B cell (primary cell): ENCODE results near the gene TMEM43. TPM values are rescaled to one million over a fixed set of nuclear protein-coding genes. Genes with fewer than 3 reads are reported as not detected.

Experiments used
- ATAC-seq: fragments of 200-7000 bp; cut with Tn5 transposase; one replicate; pipeline ENCODE4 v1.10.0; 2021; ENCODE audit warnings: low read depth, mild to moderate bottlenecking, moderate number of reproducible peaks, moderate library complexity
- CTCF ChIA-PET: fragments of 350-600 bp; sonication (Branson Sonifier 250); formaldehyde crosslinking; loops from one replicate; lab custom pipeline; 2021; ENCODE audit warnings: antibody characterized with exemption, inconsistent platforms; lab: Charles Lee
- POLR2A ChIA-PET: fragments of 350-600 bp; sonication (Branson Sonifier 250); formaldehyde crosslinking; loops from one replicate; lab custom pipeline; 2021; ENCODE audit warnings: antibody characterized with exemption; lab: Charles Lee
- DNase-seq: peaks from one replicate; pipeline ENCODE4 v3.0.0; 2013
- H2AFZ ChIP-seq: 2 replicates; pipeline ENCODE4 v1.6.1; 2012; ENCODE audit warnings: mild to moderate bottlenecking, low read depth, low read length; ENCODE audit not compliant: insufficient read depth, poor library complexity, severe bottlenecking
- H3K27ac ChIP-seq, 2 donors: 1 replicate in 1 of 2; 2 replicates in 1 of 2; pipeline ENCODE4 v1.5.1; 2012 to 2013; ENCODE audit warnings: low read length in 2 of 2, mild to moderate bottlenecking in 2 of 2, moderate library complexity in 1 of 2
- H3K27me3 ChIP-seq, 4 experiments: fragments of 200-600 bp in 1 of 4; sonication (generic) in 1 of 4; replicated peaks in 1 of 4; 1 replicate in 2 of 4; 2 replicates in 2 of 4; pipeline versions ENCODE4 v1.6.1 to v1.7.0; 2013 to 2016; ENCODE audit warnings: low read length in 3 of 4, mild to moderate bottlenecking in 2 of 4, mixed read lengths in 1 of 4, moderate library complexity in 1 of 4; ENCODE audit not compliant: insufficient read depth in 4 of 4, control insufficient read depth in 3 of 4; ENCODE audit errors: control extremely low read depth in 1 of 4
- H3K36me3 ChIP-seq, 2 experiments: replicated peaks in 1 of 2; 1 replicate in 1 of 2; 2 replicates in 1 of 2; pipeline versions ENCODE4 v1.6.1 to v1.7.1; 2013; ENCODE audit warnings: low read length in 1 of 2; ENCODE audit not compliant: insufficient read depth in 2 of 2, control insufficient read depth in 1 of 2; ENCODE audit errors: control extremely low read depth in 1 of 2, extremely low read depth in 1 of 2
- H3K4me1 ChIP-seq, 2 donors: fragments of 200-600 bp in 1 of 2; sonication (generic) in 1 of 2; 1 replicate in 1 of 2; 2 replicates in 1 of 2; pipeline versions ENCODE4 v1.5.1 to v1.6.1; 2013 to 2017; ENCODE audit warnings: low read length in 2 of 2; ENCODE audit not compliant: control insufficient read depth in 2 of 2, insufficient read depth in 2 of 2
- H3K4me2 ChIP-seq: replicated peaks from 2 replicates; pipeline ENCODE3; 2012; ENCODE audit warnings: mild to moderate bottlenecking, low read depth, low read length; ENCODE audit not compliant: poor library complexity, severe bottlenecking
- H3K4me3 ChIP-seq, 5 experiments: fragments of 200-600 bp in 1 of 5; sonication (generic) in 1 of 5; 1 replicate in 3 of 5; 2 replicates in 2 of 5; pipeline versions ENCODE4 v1.5.1 to v1.7.0; 2011 to 2016; ENCODE audit warnings: low read length in 4 of 5, mild to moderate bottlenecking in 4 of 5, low read depth in 2 of 5, control low read depth in 1 of 5, moderate library complexity in 1 of 5; ENCODE audit not compliant: insufficient read depth in 1 of 5; ENCODE audit errors: control extremely low read depth in 1 of 5, extremely low read depth in 1 of 5
- H3K79me2 ChIP-seq: fragments of 200-600 bp; sonication (generic); one replicate; pipeline ENCODE4 v1.6.0; 2016; ENCODE audit warnings: low read length; ENCODE audit not compliant: control insufficient read depth, insufficient read depth
- H3K9ac ChIP-seq: fragments of 200-600 bp; sonication (generic); 2 replicates; pipeline ENCODE4 v1.6.1; 2017; ENCODE audit warnings: mild to moderate bottlenecking, low read length, moderate library complexity
- H3K9me3 ChIP-seq, 3 donors: one replicate each; pipeline versions ENCODE4 v1.6.1 to v1.7.1; 2013; ENCODE audit warnings: low read length in 2 of 3; ENCODE audit not compliant: control insufficient read depth in 2 of 3, insufficient read depth in 1 of 3; ENCODE audit errors: control extremely low read depth in 1 of 3
- H4K20me1 ChIP-seq: 2 replicates; pipeline ENCODE4 v1.6.0; 2012; ENCODE audit warnings: mild to moderate bottlenecking, low read length; ENCODE audit not compliant: insufficient read depth, control insufficient read depth, poor library complexity, severe bottlenecking
- H3K27ac Mint-ChIP-seq: one replicate; pipeline ENCODE4 v1.8.0; 2021; ENCODE audit warnings: mixed read lengths
- H3K27me3 Mint-ChIP-seq: one replicate; pipeline ENCODE4 v1.8.0; 2021; ENCODE audit warnings: mixed read lengths
- H3K4me1 Mint-ChIP-seq: one replicate; pipeline ENCODE4 v1.8.0; 2021; ENCODE audit warnings: mixed read lengths
- H3K4me3 Mint-ChIP-seq: one replicate; pipeline ENCODE4 v1.8.0; 2021; ENCODE audit warnings: mixed read lengths
- H3K9me3 Mint-ChIP-seq: one replicate; pipeline ENCODE4 v1.8.0; 2022; ENCODE audit warnings: mixed read lengths; ENCODE audit not compliant: insufficient read depth
- EZH2 ChIP-seq: IDR thresholded peaks from 2 replicates; pipeline ENCODE4 v1.6.1; 2012; ENCODE audit warnings: borderline replicate concordance, low read depth, mild to moderate bottlenecking, moderate library complexity, low read length; ENCODE audit not compliant: insufficient read depth, poor library complexity, severe bottlenecking
- WGBS: methylation state at CpG from one replicate; pipeline ENCODE4 v1.1.5; 2013; ENCODE audit warnings: missing lambda C conversion rate; ENCODE audit not compliant: insufficient coverage; 5-methylcytosine and 5-hydroxymethylcytosine counted together
- intact Hi-C: fragments of 100-400 bp; cut with micrococcal nuclease; formaldehyde crosslinking; loops from one replicate; pipeline ENCODE4 v1.10.0; 2022
- polyA plus RNA-seq: library from polyadenylated mRNA; depleted of rRNA; stranded (reverse); fragments of >200 nt; gene quantifications from 2 replicates; pipeline ENCODE4 v1.2.3, GENCODE V29; 2012
- total RNA-seq, 2 donors: library from RNA; stranded (reverse); fragments of 120-200 nt in 1 of 2; gene quantifications; 1 replicate in 1 of 2; 2 replicates in 1 of 2; pipeline versions ENCODE4 v1.2.3 to v1.2.4, GENCODE V29; 2013 to 2022
- TF ChIP-seq, protein P1 (sequence below): fragments of 200-600 bp; IDR thresholded peaks from one replicate; pipeline ENCODE4 v1.8.0; 2022; ENCODE audit warnings: antibody characterized with exemption, mild to moderate bottlenecking

TMEM43 gene
- total and polyA plus RNA-seq, 2 donors (not counting 1 experiment from before 2014, with no cell fraction given), result 29.5 to 37.6 TPM

DNA sequence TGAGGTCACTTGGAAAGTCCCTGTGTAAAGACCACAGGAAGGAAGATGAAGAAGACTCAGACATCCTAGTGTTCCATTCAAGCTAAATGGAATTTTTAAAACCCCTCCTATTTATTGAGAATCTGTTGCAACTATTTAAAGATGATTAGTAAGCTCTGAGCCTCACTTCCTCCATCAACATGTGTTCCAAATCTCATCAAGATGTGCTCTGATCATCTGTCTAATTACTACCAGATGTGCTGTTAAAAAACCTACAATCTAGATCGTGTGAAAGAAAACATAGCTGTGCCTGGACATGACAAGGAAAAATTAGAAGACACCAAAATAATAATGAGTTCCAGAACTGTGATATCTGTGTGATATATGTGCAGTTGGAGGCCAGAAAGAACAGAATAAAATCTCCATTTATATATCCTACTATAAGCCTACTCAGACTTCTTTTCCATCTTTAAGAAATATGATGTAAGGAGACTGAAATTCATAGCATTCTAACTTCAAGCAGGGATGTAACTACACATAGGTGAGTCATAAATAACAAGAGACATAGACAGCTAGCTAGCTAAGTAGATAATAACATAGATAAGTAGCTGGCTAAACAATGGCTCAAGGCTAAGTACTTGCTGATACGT, 45.8 kb downstream of the TMEM43 start:
- Histone ChIP-seq H4K20me1 (no peaks in the 10 kb centered on the region), H3K79me2 (peaks cover 63% of the 10 kb centered on the region), H3K9ac (no peak overlapping the region), H3K4me2 (no peak overlapping the region), H3K27me3 (no peaks in the 10 kb centered on the region), H3K4me3 (no peak overlapping the region), H2AFZ (no peak overlapping the region), H3K36me3 (peaks cover 0 to 73% of the 10 kb centered on the region in 2 experiments), H3K4me1 (peaks cover 11 to 15% of the 10 kb centered on the region in 2 donors), H3K27ac (no peak overlapping the region), H3K9me3 (no peaks in the 10 kb centered on the region)
- H3K4me3 Mint-ChIP-seq, result no peak overlapping the region
- intact Hi-C loops, result no loop called here
- ATAC-seq, result no peak
- no peaks in the 10 kb centered on the region for H3K27me3 Mint-ChIP-seq
- H3K4me1 Mint-ChIP-seq, result peaks cover 25% of the 10 kb centered on the region
- TF ChIP-seq, protein P1, sequence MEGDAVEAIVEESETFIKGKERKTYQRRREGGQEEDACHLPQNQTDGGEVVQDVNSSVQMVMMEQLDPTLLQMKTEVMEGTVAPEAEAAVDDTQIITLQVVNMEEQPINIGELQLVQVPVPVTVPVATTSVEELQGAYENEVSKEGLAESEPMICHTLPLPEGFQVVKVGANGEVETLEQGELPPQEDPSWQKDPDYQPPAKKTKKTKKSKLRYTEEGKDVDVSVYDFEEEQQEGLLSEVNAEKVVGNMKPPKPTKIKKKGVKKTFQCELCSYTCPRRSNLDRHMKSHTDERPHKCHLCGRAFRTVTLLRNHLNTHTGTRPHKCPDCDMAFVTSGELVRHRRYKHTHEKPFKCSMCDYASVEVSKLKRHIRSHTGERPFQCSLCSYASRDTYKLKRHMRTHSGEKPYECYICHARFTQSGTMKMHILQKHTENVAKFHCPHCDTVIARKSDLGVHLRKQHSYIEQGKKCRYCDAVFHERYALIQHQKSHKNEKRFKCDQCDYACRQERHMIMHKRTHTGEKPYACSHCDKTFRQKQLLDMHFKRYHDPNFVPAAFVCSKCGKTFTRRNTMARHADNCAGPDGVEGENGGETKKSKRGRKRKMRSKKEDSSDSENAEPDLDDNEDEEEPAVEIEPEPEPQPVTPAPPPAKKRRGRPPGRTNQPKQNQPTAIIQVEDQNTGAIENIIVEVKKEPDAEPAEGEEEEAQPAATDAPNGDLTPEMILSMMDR, result no peak
- no peak for TF ChIP-seq EZH2
- no peak overlapping the region for H3K27ac Mint-ChIP-seq
- CTCF ChIA-PET, result interaction anchor here (1.1 kb wide), 1 partner anchor 25 kb away, joined by 3 read pairs; no protein-coding TSS in a partner anchor
- no CpG with 5 or more reads among the region's 2 CpGs for WGBS
- no peaks in the 10 kb centered on the region for H3K9me3 Mint-ChIP-seq
- POLR2A ChIA-PET, result no interaction called here
- DNase-seq, result no peak

DNA sequence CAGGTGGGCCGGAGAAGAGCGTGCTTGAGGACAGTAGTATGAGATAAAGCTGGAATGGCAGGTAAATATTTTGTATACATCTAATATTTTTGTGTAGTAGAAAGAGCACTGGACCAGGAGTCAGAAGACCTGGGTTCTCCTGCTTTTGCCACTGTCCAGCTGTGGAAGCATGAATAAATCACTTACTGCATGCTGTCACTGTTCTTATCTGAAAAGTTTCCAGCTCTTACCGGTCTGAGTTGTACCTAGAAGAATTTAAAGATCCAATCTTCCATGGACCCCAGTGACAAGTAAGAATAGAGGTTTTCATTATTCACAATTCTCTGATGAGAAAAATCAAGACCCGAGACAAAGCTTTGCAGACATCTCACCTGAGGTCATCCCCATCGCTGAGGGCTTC, 47.6 kb downstream of the TMEM43 start:
- ATAC-seq (no peak), DNase-seq (no peak)
- H3K9ac ChIP-seq, result no peak overlapping the region
- Mint-ChIP-seq H3K27me3 (no peaks in the 10 kb centered on the region), H3K27ac (no peak overlapping the region), H3K4me1 (peaks cover 41% of the 10 kb centered on the region), H3K4me3 (no peak overlapping the region), H3K9me3 (no peaks in the 10 kb centered on the region)
- peaks cover 27 to 30% of the 10 kb centered on the region in 2 donors for H3K4me1 ChIP-seq
- H3K9me3 ChIP-seq, result no peaks in the 10 kb centered on the region
- no peak overlapping the region for H3K4me2 ChIP-seq
- ChIA-PET POLR2A (no interaction called here), CTCF (no interaction called here)
- H3K27ac ChIP-seq, result no peak overlapping the region
- intact Hi-C loops, result no loop called here
- no peak overlapping the region for H3K4me3 ChIP-seq
- 100% methylated on average over 4 of the region's 5 CpGs for WGBS
- no peaks in the 10 kb centered on the region for H4K20me1 ChIP-seq
- H2AFZ ChIP-seq, result no peak overlapping the region
- no peaks in the 10 kb centered on the region for H3K27me3 ChIP-seq
- H3K36me3 ChIP-seq, result peaks cover 0 to 56% of the 10 kb centered on the region in 2 experiments
- TF ChIP-seq EZH2, result no peak
- TF ChIP-seq, protein P1, result no peak
- peaks cover 77% of the 10 kb centered on the region for H3K79me2 ChIP-seq
